Endothelial cell of umbilical vein (primary cell): Measurements from ENCODE around the gene ANKMY2. TPM values are rescaled to one million over a fixed set of nuclear protein-coding genes. Genes with fewer than 3 reads are reported as not detected.

ENCODE experiments used
- BruUV-seq: library from RNA; stranded (reverse); fragments of 400-500 nt; replicated peaks from 2 replicates; lab custom pipeline; 2021; lab: Mats Ljungman, UMichigan
- CTCF ChIA-PET: fragments of 300-600, 350-600 bp; sonication (Branson Sonifier 250); formaldehyde crosslinking; loops from one replicate; lab custom pipeline; 2021; ENCODE audit warnings: antibody characterized with exemption, inconsistent platforms; lab: Charles Lee
- POLR2A ChIA-PET: fragments of 300-600, 350-600 bp; sonication (Branson Sonifier 250); formaldehyde crosslinking; loops from one replicate; lab custom pipeline; 2021; ENCODE audit warnings: antibody characterized with exemption, inconsistent platforms; lab: Charles Lee
- DNase-seq: peaks from one replicate; pipeline ENCODE4 v3.0.0-alpha.2; 2011; ENCODE audit warnings: low read depth, low spot score
- FAIRE-seq: peaks from 2 replicates; lab custom pipeline; 2011; peaks lifted over from hg19 to GRCh38; lab: Jason Lieb, UNC
- H2AFZ ChIP-seq: 2 replicates; pipeline ENCODE4 v1.6.0; 2012; ENCODE audit warnings: low read depth, low read length, control low read depth, inconsistent platforms
- H3K27ac ChIP-seq: 2 replicates; pipeline ENCODE4 v1.5.1; 2011; ENCODE audit warnings: low read depth, mild to moderate bottlenecking, control low read depth, low read length, moderate library complexity; ENCODE audit not compliant: insufficient read depth
- H3K27me3 ChIP-seq, 2 experiments: 2 replicates each; pipeline versions ENCODE4 v1.6.0 to v1.6.1; 2011; ENCODE audit warnings: low read length in 2 of 2, mixed read lengths in 1 of 2; ENCODE audit not compliant: control insufficient read depth in 2 of 2, insufficient read depth in 2 of 2
- H3K36me3 ChIP-seq, 2 experiments: 2 replicates in 1 of 2; 3 replicates in 1 of 2; pipeline ENCODE4 v1.5.1; 2011; ENCODE audit warnings: low read length in 2 of 2, mild to moderate bottlenecking in 1 of 2, moderate library complexity in 1 of 2; ENCODE audit not compliant: control insufficient read depth in 2 of 2, insufficient read depth in 2 of 2; ENCODE audit errors: extremely low read depth in 1 of 2
- H3K4me1 ChIP-seq: 3 replicates; pipeline ENCODE4 v1.5.1; 2011; ENCODE audit warnings: mild to moderate bottlenecking, low read length; ENCODE audit not compliant: control insufficient read depth, insufficient read depth; ENCODE audit errors: extremely low read depth
- H3K4me2 ChIP-seq: 2 replicates; pipeline ENCODE4 v1.6.1; 2011; ENCODE audit warnings: low read length, control low read depth, mixed read lengths; ENCODE audit not compliant: insufficient read depth
- H3K4me3 ChIP-seq, 3 experiments: fragments of 200-600 bp in 1 of 3; sonication (generic), shearing (Covaris generic) in 1 of 3; replicated peaks in 1 of 3; 2 replicates each; pipeline ENCODE4 v1.5.1; 2011 to 2016; ENCODE audit warnings: control low read depth in 3 of 3, low read length in 3 of 3, mild to moderate bottlenecking in 2 of 3, inconsistent platforms in 1 of 3, low read depth in 1 of 3, moderate library complexity in 1 of 3; ENCODE audit not compliant: insufficient read depth in 1 of 3
- H3K79me2 ChIP-seq: 2 replicates; pipeline ENCODE4 v1.6.0; 2012; ENCODE audit warnings: low read length, inconsistent platforms; ENCODE audit not compliant: control insufficient read depth, insufficient read depth
- H3K9ac ChIP-seq: replicated peaks from 2 replicates; pipeline ENCODE3; 2011; ENCODE audit warnings: low read length, control low read depth; ENCODE audit not compliant: insufficient read depth; ENCODE audit errors: extremely low read depth
- H3K9me1 ChIP-seq: replicated peaks from 3 replicates; pipeline ENCODE4 v1.6.0; 2011; ENCODE audit warnings: mild to moderate bottlenecking, low read length; ENCODE audit not compliant: control insufficient read depth, insufficient read depth; ENCODE audit errors: extremely low read depth
- H3K9me3 ChIP-seq: replicated peaks from 2 replicates; pipeline ENCODE4 v1.5.1; 2012; ENCODE audit warnings: low read length, inconsistent platforms; ENCODE audit not compliant: control insufficient read depth, insufficient read depth
- H4K20me1 ChIP-seq: replicated peaks from 2 replicates; pipeline ENCODE3; 2011; ENCODE audit warnings: mild to moderate bottlenecking, low read length; ENCODE audit not compliant: control insufficient read depth, insufficient read depth; ENCODE audit errors: extremely low read depth
- EZH2 ChIP-seq: IDR thresholded peaks from 2 replicates; pipeline ENCODE4 v1.6.1; 2012; ENCODE audit warnings: borderline replicate concordance, low read depth, mild to moderate bottlenecking, moderate library complexity, low read length, inconsistent platforms; ENCODE audit not compliant: severe bottlenecking
- FOS ChIP-seq: IDR thresholded peaks from 2 replicates; pipeline ENCODE4 v1.6.1; 2011; ENCODE audit warnings: mild to moderate bottlenecking, low read length, moderate library complexity, borderline replicate concordance; ENCODE audit not compliant: insufficient read depth
- JUN ChIP-seq: IDR thresholded peaks from 2 replicates; pipeline ENCODE4 v1.6.1; 2011; ENCODE audit warnings: borderline replicate concordance, low read depth; ENCODE audit not compliant: insufficient read length, insufficient read depth
- MYC ChIP-seq: IDR thresholded peaks from one replicate; pipeline ENCODE4 v1.6.1; 2011; ENCODE audit warnings: mild to moderate bottlenecking, low read depth, low read length
- POLR2AphosphoS5 ChIP-seq: IDR thresholded peaks from 2 replicates; pipeline ENCODE4 v1.6.1; 2012; ENCODE audit warnings: low read depth, mild to moderate bottlenecking, control low read depth, low read length, moderate library complexity; ENCODE audit not compliant: insufficient read depth
- dilution Hi-C: fragments of 300-500 bp; cut with MboI; formaldehyde crosslinking; loops from one replicate; pipeline ENCODE4 v1.15.0; 2019; ENCODE audit warnings: low sequenced_read_pairs; ENCODE audit not compliant: extremely low pct_ligation_motif_present
- intact Hi-C: fragments of 100-400 bp; cut with micrococcal nuclease; formaldehyde crosslinking; loops from one replicate; pipeline ENCODE4 v1.10.0; 2022
- polyA plus RNA-seq, 4 experiments: library from polyadenylated mRNA; depleted of rRNA in 3 of 4; stranded (reverse) in 3 of 4; unstranded in 1 of 4; fragments of >200 nt; gene quantifications; 2 replicates each; pipeline versions ENCODE4 v1.2.1 to v1.2.3, GENCODE V29; 2011 to 2012; ENCODE audit warnings: missing spikeins in 1 of 4
- total RNA-seq: library from RNA; stranded (reverse); gene quantifications from 2 replicates; pipeline ENCODE4 v1.2.3, GENCODE V29; 2021

ANKMY2 gene
- total and polyA plus RNA-seq, 2 donors (not counting 3 experiments of a cell fraction or from before 2014, with no cell fraction given) = 7.7 to 11.6 TPM

DNA sequence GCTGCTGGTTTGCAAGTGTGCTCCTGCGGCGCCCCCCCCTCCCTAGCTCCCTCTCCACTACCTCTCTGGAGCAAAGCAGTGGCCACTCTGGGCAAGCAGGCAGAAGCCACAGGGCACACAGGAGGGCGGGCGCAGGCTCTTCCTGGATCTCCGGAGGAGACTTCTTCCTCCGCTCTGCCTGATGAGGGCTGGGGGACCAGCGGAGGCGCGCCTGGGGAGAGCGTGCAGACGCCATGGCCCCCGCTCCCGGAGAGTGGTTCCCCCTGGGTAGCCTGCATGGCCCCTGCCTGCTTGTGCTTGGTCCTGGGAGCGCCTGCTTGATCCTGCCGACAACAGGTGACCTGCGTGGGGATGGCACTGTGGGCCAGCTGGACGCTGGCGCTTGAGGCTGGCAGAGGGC is 29.0 kb downstream of the ANKMY2 start:
- no peaks in the 10 kb centered on the region for H3K4me1 ChIP-seq
- no peak for TF ChIP-seq JUN
- no peak for TF ChIP-seq FOS
- TF ChIP-seq MYC = no peak
- H3K4me2 ChIP-seq = no peak overlapping the region
- H2AFZ ChIP-seq = no peak overlapping the region
- CTCF ChIA-PET = interaction anchor here (0.6 kb wide), 1 partner anchor 511 kb away, joined by 3 read pairs; no protein-coding TSS in a partner anchor
- no peak overlapping the region for H3K27ac ChIP-seq
- dilution Hi-C loops = no loop called here
- H3K79me2 ChIP-seq = no peaks in the 10 kb centered on the region
- DNase-seq (no peak), FAIRE-seq (no peak)
- H3K4me3 ChIP-seq = no peak overlapping the region
- no peaks in the 10 kb centered on the region for H3K9me3 ChIP-seq
- no peaks in the 10 kb centered on the region for H3K27me3 ChIP-seq
- intact Hi-C loops = no loop called here
- no peaks in the 10 kb centered on the region for H4K20me1 ChIP-seq
- no TSS peak for BruUV-seq
- H3K9me1 ChIP-seq = no peaks in the 10 kb centered on the region
- POLR2A ChIA-PET = no interaction called here
- peaks cover 3 to 5% of the 10 kb centered on the region in 2 experiments for H3K36me3 ChIP-seq
- H3K9ac ChIP-seq = no peak overlapping the region

DNA sequence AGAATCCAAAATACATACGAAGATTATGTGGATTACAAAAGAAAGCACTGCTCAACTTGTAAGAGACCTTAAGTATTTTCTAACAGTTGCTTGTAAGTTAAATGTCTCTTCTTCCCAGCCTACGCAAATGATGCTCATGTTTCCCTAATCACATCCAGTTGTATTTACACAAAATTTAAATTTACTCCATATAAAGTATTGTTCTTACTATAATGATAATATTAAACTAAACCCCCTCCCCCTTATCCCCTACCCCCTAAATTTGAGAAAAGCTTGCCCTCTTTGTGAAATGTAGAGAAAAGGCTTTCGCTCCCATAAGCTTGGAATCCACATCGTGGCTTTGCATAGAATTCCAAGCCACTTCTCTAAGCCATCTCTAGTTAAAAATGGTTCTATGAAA is 29.4 kb downstream of the ANKMY2 start:
- ChIA-PET POLR2A (no interaction called here), CTCF (interaction anchor here (0.6 kb wide), 1 partner anchor 511 kb away, joined by 3 read pairs; no protein-coding TSS in a partner anchor)
- no peaks in the 10 kb centered on the region for H3K4me1 ChIP-seq
- BruUV-seq = no TSS peak
- no peaks in the 10 kb centered on the region for H3K9me3 ChIP-seq
- intact Hi-C loops (no loop called here), dilution Hi-C loops (no loop called here)
- no peak overlapping the region for H3K4me2 ChIP-seq
- FAIRE-seq (no peak), DNase-seq (no peak)
- no peak overlapping the region for H3K27ac ChIP-seq
- H3K79me2 ChIP-seq = no peaks in the 10 kb centered on the region
- H3K36me3 ChIP-seq = peaks cover 3 to 5% of the 10 kb centered on the region in 2 experiments
- no peaks in the 10 kb centered on the region for H3K9me1 ChIP-seq
- no peak overlapping the region for H2AFZ ChIP-seq
- no peak for TF ChIP-seq FOS
- TF ChIP-seq EZH2 = no peak
- no peak for TF ChIP-seq POLR2AphosphoS5
- no peaks in the 10 kb centered on the region for H3K27me3 ChIP-seq
- no peak overlapping the region for H3K4me3 ChIP-seq
- H3K9ac ChIP-seq = no peak overlapping the region
- H4K20me1 ChIP-seq = no peaks in the 10 kb centered on the region
